Stomach (tissue), 9 donors: Measurements from ENCODE around the gene BAZ2B. TPM values are rescaled to one million over a fixed set of nuclear protein-coding genes. Genes with fewer than 3 reads are reported as not detected.
A peak's percentile ranks its signal among the peaks of the same experiment; 100 is the strongest.

ENCODE experiments used
- DNase-seq, 2 donors: peaks; one replicate each; pipeline versions ENCODE4 v3.0.0 to v3.0.0-alpha.2; 2013 to 2019
- H3K27ac ChIP-seq, 5 donors: fragments of 200-600 bp in 4 of 5; sonication (generic) in 4 of 5; one replicate each; pipeline ENCODE4 v1.5.1; 2013 to 2019; ENCODE audit warnings: mild to moderate bottlenecking in 1 of 5, moderate library complexity in 1 of 5
- H3K27me3 ChIP-seq, 3 donors: fragments of 200-600 bp; sonication (generic); one replicate each; pipeline ENCODE4 v1.5.1; 2017 to 2019; ENCODE audit warnings: mixed run types in 1 of 3
- H3K36me3 ChIP-seq, 4 donors: fragments of 200-600 bp; sonication (generic); 1 replicate in 3 of 4; 2 replicates in 1 of 4; pipeline ENCODE4 v1.5.1; 2016 to 2019
- H3K4me1 ChIP-seq, 4 donors: fragments of 200-600 bp; sonication (generic); one replicate each; pipeline ENCODE4 v1.5.1; 2016 to 2019
- H3K4me3 ChIP-seq, 4 donors: fragments of 200-600 bp; sonication (generic) in 3 of 4; one replicate each; pipeline ENCODE4 v1.5.1; 2016 to 2019; ENCODE audit warnings: mild to moderate bottlenecking in 1 of 4
- H3K9me3 ChIP-seq, 4 donors: fragments of 200-600 bp; sonication (generic); one replicate each; pipeline ENCODE4 v1.5.1; 2016 to 2019
- EP300 ChIP-seq: sonication (generic); formaldehyde crosslinking; IDR thresholded peaks from one replicate; pipeline ENCODE4 v1.6.1; 2017; ENCODE audit warnings: antibody characterized with exemption
- POLR2A ChIP-seq, 4 donors: fragments of 450-650 bp; IDR thresholded peaks; one replicate each; pipeline ENCODE4 v1.6.1; 2016; ENCODE audit warnings: antibody characterized with exemption in 4 of 4, control low read depth in 2 of 4, mild to moderate bottlenecking in 1 of 4, moderate library complexity in 1 of 4
- POLR2AphosphoS5 ChIP-seq, 3 donors: sonication (generic); formaldehyde crosslinking; IDR thresholded peaks; one replicate each; pipeline ENCODE4 v1.6.1; 2016; ENCODE audit warnings: antibody characterized with exemption in 3 of 3
- WGBS, 5 donors: extraction: QIAGEN DNeasy Blood & Tissue Kit in 3 of 5; methylation state at CpG; one replicate each; pipeline versions ENCODE4 v1.1.5 to v1.1.7; 2013 to 2018; 5-methylcytosine and 5-hydroxymethylcytosine counted together
- intact Hi-C: fragments of 100-400 bp; cut with DNase I; formaldehyde crosslinking; loops from one replicate; pipeline ENCODE4 v1.15.1; 2023; ENCODE audit warnings: low total_unique reads
- polyA plus RNA-seq, 3 donors: library from polyadenylated mRNA; stranded (reverse); fragments of 200-250 nt; gene quantifications; one replicate each; pipeline ENCODE4 v1.2.3, GENCODE V29; 2013
- total RNA-seq, 5 donors: library from RNA; depleted of rRNA; stranded (reverse); fragments of >200 nt; gene quantifications; one replicate each; pipeline versions ENCODE4 v1.1.0 to v1.2.3, GENCODE V29; 2014 to 2016
- TF ChIP-seq, protein P1 (sequence below), 7 experiments: fragments of 450-650 bp in 4 of 7; fragments of 200-600 bp in 3 of 7; sonication (generic) in 3 of 7; IDR thresholded peaks; one replicate each; pipeline ENCODE4 v1.5.1; 2016 to 2019; ENCODE audit warnings: antibody characterized with exemption in 7 of 7, control low read depth in 2 of 7, mild to moderate bottlenecking in 1 of 7
- donor health status: healthy with polysubstance abuse.
- donor health status: Bipolar disorder and iron deficiency.
- donor health status: healthy.

BAZ2B gene
- total and polyA plus RNA-seq, 8 donors: 7.2 to 245 (median 59.2) TPM

DNA sequence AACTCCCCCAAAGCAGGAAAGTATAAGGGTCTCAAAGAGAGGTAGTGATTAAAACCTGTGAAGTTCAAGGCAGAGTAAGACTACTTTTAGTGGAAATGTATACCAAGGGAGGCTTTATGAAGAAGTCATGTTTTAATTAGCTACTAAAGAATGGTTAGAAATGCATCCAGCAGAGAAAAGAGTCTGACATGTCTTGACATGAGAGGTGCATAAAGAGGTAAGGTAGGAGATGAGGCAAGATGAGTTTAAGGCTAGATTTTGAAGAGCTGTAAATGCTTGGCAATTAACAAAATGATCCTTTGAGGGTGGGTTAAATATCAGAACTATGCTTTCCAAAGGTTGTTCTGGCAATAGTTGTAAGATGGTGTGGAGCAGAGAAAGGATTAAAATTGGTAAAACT is 241.1 kb downstream of the BAZ2B start:
- H3K4me1 ChIP-seq: no peaks in the 10 kb centered on the region
- intact Hi-C loops: no loop called here

GRCh38 chr2:159371506-159371905 is 244.8 kb downstream of the BAZ2B start:
- no peak for DNase-seq
- TF ChIP-seq POLR2AphosphoS5 (IDR thresholded peaks at IDR 0.05): no peak
- TF ChIP-seq POLR2A (IDR thresholded peaks at IDR 0.05): no peak
- TF ChIP-seq EP300: no peak
- TF ChIP-seq, protein P1, sequence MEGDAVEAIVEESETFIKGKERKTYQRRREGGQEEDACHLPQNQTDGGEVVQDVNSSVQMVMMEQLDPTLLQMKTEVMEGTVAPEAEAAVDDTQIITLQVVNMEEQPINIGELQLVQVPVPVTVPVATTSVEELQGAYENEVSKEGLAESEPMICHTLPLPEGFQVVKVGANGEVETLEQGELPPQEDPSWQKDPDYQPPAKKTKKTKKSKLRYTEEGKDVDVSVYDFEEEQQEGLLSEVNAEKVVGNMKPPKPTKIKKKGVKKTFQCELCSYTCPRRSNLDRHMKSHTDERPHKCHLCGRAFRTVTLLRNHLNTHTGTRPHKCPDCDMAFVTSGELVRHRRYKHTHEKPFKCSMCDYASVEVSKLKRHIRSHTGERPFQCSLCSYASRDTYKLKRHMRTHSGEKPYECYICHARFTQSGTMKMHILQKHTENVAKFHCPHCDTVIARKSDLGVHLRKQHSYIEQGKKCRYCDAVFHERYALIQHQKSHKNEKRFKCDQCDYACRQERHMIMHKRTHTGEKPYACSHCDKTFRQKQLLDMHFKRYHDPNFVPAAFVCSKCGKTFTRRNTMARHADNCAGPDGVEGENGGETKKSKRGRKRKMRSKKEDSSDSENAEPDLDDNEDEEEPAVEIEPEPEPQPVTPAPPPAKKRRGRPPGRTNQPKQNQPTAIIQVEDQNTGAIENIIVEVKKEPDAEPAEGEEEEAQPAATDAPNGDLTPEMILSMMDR (IDR thresholded peaks at IDR 0.05): no peak
- Histone ChIP-seq H3K36me3 (peaks cover 28 to 86% (median 80%) of the 10 kb centered on the region in 4 donors), H3K9me3 (no peaks in the 10 kb centered on the region), H3K4me1 (no peaks in the 10 kb centered on the region), H3K4me3 (no peak overlapping the region), H3K27me3 (no peaks in the 10 kb centered on the region), H3K27ac (no peak overlapping the region)
- WGBS, 5 donors: 49 to 68% (median 49%) methylated on average over 2 of the region's 2 CpGs
- intact Hi-C loops: no loop called here

More for the DNA sequence above, 241.1 kb downstream of the BAZ2B start:
- Histone ChIP-seq H3K27ac (no peak overlapping the region), H3K27me3 (no peaks in the 10 kb centered on the region), H3K4me3 (no peak overlapping the region), H3K36me3 (peaks cover 18 to 65% (median 56%) of the 10 kb centered on the region in 4 donors), H3K9me3 (no peaks in the 10 kb centered on the region)
- no peak for DNase-seq
- TF ChIP-seq POLR2A (IDR thresholded peaks at IDR 0.05) (no peak), EP300 (no peak)
- TF ChIP-seq, protein P1 (IDR thresholded peaks at IDR 0.05): no peak

DNA sequence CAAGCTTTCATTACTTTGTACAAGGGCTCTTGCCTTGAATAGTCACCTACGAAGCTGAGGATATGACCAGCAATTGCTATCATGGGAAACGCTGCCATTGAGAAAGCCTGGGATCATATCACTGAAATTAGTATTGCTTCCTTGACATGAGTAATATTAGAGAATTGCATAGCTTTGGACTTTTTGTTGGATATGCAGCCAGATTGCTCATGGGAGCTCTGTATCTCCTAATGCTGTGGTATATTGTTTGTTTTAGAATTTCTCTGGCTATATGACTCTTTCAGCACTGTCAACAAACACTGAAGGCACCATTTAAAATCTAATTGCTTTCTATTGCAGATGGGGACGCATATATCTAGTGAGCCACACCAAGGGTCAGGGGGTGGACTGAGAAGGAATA is 249.8 kb downstream of the BAZ2B start:
- DNase-seq: no peak
- Histone ChIP-seq H3K27ac (no peak overlapping the region), H3K4me3 (no peak overlapping the region), H3K36me3 (peaks cover 23 to 96% (median 92%) of the 10 kb centered on the region in 4 donors), H3K27me3 (no peaks in the 10 kb centered on the region), H3K4me1 (peaks cover 0 to 9% (median 0%) of the 10 kb centered on the region in 4 donors), H3K9me3 (no peaks in the 10 kb centered on the region)
- intact Hi-C loops: no loop called here
- TF ChIP-seq POLR2A (IDR thresholded peaks at IDR 0.05) (no peak), EP300 (no peak), POLR2AphosphoS5 (IDR thresholded peaks at IDR 0.05) (no peak)
- TF ChIP-seq, protein P1 (IDR thresholded peaks at IDR 0.05): no peak
- 93 to 98% (median 97%) methylated on average over 3 of the region's 3 CpGs for WGBS, 5 donors

GRCh38 chr2:159362816-159363251 is 253.5 kb downstream of the BAZ2B start:
- 60 to 84% (median 69%) methylated on average over 2 of the region's 2 CpGs for WGBS, 5 donors
- Histone ChIP-seq H3K36me3 (peaks cover 12 to 75% (median 63%) of the 10 kb centered on the region in 4 donors), H3K4me1 (peaks cover 0 to 9% (median 3%) of the 10 kb centered on the region in 4 donors), H3K27me3 (no peaks in the 10 kb centered on the region), H3K4me3 (no peak overlapping the region), H3K27ac (peak overlapping the region in 1 of 5 donors; percentile 33), H3K9me3 (no peaks in the 10 kb centered on the region)
- intact Hi-C loops: no loop called here
- peak in 1 of 2 donors; percentile 13 for DNase-seq
- TF ChIP-seq, protein P1 (IDR thresholded peaks at IDR 0.05): no peak
- TF ChIP-seq EP300 (no peak), POLR2AphosphoS5 (IDR thresholded peaks at IDR 0.05) (no peak), POLR2A (IDR thresholded peaks at IDR 0.05) (no peak)
